Measurements from ENCODE around the gene PCDHGC3. TPM values are rescaled to one million over a fixed set of nuclear protein-coding genes. Genes with fewer than 3 reads are reported as not detected.

PCDHGC3 gene
- total and polyA plus RNA-seq, 2 of the 4 experiments (the other 2 are of a cell fraction): 21.1 to 72.1 TPM

DNA sequence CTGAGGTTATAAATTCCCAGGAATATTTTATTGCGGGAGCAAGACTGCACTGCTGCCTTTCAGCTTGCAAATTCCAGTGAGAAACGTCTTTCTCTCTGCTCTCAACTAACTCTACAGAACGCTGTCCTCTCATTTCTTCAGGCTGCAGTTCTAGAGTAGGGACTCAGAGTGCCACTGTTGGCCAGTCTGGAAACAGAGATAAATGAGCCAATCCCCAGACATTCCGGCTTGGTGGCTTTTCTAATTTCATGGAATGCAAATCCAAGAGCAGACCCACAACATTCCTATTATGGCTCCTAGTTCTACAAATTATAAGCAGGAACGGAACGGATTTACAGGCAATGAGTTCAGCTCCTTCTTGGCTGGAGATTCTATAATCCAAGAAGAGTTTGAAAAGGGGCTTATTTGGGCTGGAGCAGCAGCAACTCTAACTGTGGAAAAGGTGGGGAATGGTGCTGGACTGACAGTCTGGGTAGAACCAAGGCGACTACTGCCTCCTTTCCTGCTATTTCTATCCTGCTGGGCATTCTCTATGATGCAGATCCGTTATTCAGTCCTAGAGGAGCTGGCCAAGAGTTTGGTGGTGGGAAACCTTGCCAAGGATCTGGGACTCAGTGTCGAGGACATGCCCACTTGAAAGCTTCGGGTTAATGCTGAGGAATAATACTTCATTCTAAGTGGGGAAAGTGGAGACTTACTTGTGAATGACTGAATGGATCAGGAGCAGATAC, 36.2 kb upstream of the PCDHGC3 start:
- ATAC-seq (ENCODE audit: low read depth) (no peak), DNase-seq (no peak)
- H3K4me1 ChIP-seq (ENCODE audit: control insufficient read depth, insufficient read depth, low read length): peaks cover 2% of the 10 kb centered on the region; the same call in 1 of the 2 replicates
- H3K27ac ChIP-seq (ENCODE audit: insufficient read depth, low read length): no peak overlapping the region
- TF ChIP-seq NFE2L2 (IDR thresholded peaks at IDR 0.05; ENCODE audit: low read depth, low read length) (no peak), RCOR1 (IDR thresholded peaks at IDR 0.05; ENCODE audit: insufficient replicate concordance, low read length) (no peak), MXI1 (IDR thresholded peaks at IDR 0.05; ENCODE audit: borderline replicate concordance, low read depth, low read length) (no peak), POLR2A (IDR thresholded peaks at IDR 0.05; ENCODE audit: low read depth, low read length) (no peak), RAD21 (IDR thresholded peaks at IDR 0.05; ENCODE audit: low read length) (no peak), RFX5 (IDR thresholded peaks at IDR 0.05; ENCODE audit: low read depth, low read length) (no peak), FOS (IDR thresholded peaks at IDR 0.05; ENCODE audit: low read depth, low read length) (no peak), BHLHE40 (IDR thresholded peaks at IDR 0.05; ENCODE audit: low read depth, low read length) (no peak)
- TF ChIP-seq, protein P1, sequence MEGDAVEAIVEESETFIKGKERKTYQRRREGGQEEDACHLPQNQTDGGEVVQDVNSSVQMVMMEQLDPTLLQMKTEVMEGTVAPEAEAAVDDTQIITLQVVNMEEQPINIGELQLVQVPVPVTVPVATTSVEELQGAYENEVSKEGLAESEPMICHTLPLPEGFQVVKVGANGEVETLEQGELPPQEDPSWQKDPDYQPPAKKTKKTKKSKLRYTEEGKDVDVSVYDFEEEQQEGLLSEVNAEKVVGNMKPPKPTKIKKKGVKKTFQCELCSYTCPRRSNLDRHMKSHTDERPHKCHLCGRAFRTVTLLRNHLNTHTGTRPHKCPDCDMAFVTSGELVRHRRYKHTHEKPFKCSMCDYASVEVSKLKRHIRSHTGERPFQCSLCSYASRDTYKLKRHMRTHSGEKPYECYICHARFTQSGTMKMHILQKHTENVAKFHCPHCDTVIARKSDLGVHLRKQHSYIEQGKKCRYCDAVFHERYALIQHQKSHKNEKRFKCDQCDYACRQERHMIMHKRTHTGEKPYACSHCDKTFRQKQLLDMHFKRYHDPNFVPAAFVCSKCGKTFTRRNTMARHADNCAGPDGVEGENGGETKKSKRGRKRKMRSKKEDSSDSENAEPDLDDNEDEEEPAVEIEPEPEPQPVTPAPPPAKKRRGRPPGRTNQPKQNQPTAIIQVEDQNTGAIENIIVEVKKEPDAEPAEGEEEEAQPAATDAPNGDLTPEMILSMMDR (conservative IDR thresholded peaks at IDR 0.05; ENCODE audit: low read depth, low read length): no peak
- TF ChIP-seq, protein P2, sequence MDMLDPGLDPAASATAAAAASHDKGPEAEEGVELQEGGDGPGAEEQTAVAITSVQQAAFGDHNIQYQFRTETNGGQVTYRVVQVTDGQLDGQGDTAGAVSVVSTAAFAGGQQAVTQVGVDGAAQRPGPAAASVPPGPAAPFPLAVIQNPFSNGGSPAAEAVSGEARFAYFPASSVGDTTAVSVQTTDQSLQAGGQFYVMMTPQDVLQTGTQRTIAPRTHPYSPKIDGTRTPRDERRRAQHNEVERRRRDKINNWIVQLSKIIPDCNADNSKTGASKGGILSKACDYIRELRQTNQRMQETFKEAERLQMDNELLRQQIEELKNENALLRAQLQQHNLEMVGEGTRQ (IDR thresholded peaks at IDR 0.05; ENCODE audit: low read depth, low read length): no peak
- ChIA-PET POLR2A (ENCODE audit: unreplicated experiment) (no interaction called here), CTCF (interaction anchor here (0.6 kb wide), 2 partner anchors 72 to 118 kb away, joined by 3 to 5 read pairs; no protein-coding TSS in a partner anchor)
- H4K91ac ChIP-seq (ENCODE audit: insufficient read depth, low read depth, low read length): no peak overlapping the region
- in situ Hi-C loops (cut with MboI; ENCODE audit: low sequenced_read_pairs): no loop called here
- no peak overlapping the region for H2BK20ac ChIP-seq (ENCODE audit: low read depth, low read length)
- H3K79me1 ChIP-seq (ENCODE audit: low read depth in 1 of 2, low read length in 2 of 2): peaks cover 24 to 30% of the 10 kb centered on the region in 2 experiments
- H3K36me3 ChIP-seq (ENCODE audit: control insufficient read depth, insufficient read depth, low read length): peaks cover 11% of the 10 kb centered on the region
- WGBS, 2 experiments (ENCODE audit: extremely low coverage in 2 of 2, insufficient read length in 1 of 2): 76% methylated on average over 3 of the region's 10 CpGs; no CpG with 5 or more reads in 1 of the 2 experiments
- H2AFZ ChIP-seq (replicated peaks; ENCODE audit: low read length, poor library complexity): no peak overlapping the region
- dilution Hi-C loops (cut with HindIII; ENCODE audit: low sequenced_read_pairs, unreplicated experiment): no loop called here
- H3K27me3 ChIP-seq (ENCODE audit: control insufficient read depth, insufficient read depth, low read length): no peaks in the 10 kb centered on the region
- no peak overlapping the region for H2BK5ac ChIP-seq (ENCODE audit: low read depth, low read length, poor library complexity, severe bottlenecking)
- H2AK5ac ChIP-seq (ENCODE audit: low read depth, low read length): no peak overlapping the region
- intact Hi-C loops (cut with micrococcal nuclease): no loop called here
- H4K8ac ChIP-seq (ENCODE audit: low read depth in 2 of 2, low read length in 2 of 2): no peak overlapping the region
- H3K9ac ChIP-seq (ENCODE audit: low read depth, low read length): no peak overlapping the region
- peaks cover 10% of the 10 kb centered on the region; the same call in 1 of the 2 replicates for H3K9me3 ChIP-seq (ENCODE audit: control insufficient read depth, insufficient read depth, low read length)
- no peak overlapping the region for H2BK15ac ChIP-seq (ENCODE audit: low read depth, low read length)
- H4K20me1 ChIP-seq (ENCODE audit: insufficient read depth, low read length): no peaks in the 10 kb centered on the region
- H3K56ac ChIP-seq (ENCODE audit: extremely low read depth, insufficient read depth, low read length): no peak overlapping the region
- no peak overlapping the region for H3K18ac ChIP-seq (ENCODE audit: low read depth, low read length)
- H3K14ac ChIP-seq (replicated peaks; ENCODE audit: low read depth, low read length): no peak overlapping the region
- no peak overlapping the region for H2BK120ac ChIP-seq (ENCODE audit: low read depth, low read length)
- no peak overlapping the region for H3K4me2 ChIP-seq (ENCODE audit: low read depth, low read length)
- H3K4me3 ChIP-seq (ENCODE audit: insufficient read depth, low read depth, low read length): no peak overlapping the region
- no peak overlapping the region for H3K4ac ChIP-seq (ENCODE audit: low read depth, low read length)
- H4K5ac ChIP-seq (ENCODE audit: low read depth, low read length): no peak overlapping the region
- no peak overlapping the region for H2AK9ac ChIP-seq (replicated peaks; ENCODE audit: low read depth, low read length, poor library complexity)
- BruUV-seq (replicated peaks): no TSS peak
- H3K9me1 ChIP-seq (ENCODE audit: insufficient read depth, low read length): no peaks in the 10 kb centered on the region
- no peak overlapping the region for H3K23ac ChIP-seq (ENCODE audit: low read depth, low read length)

Measured in IMR-90 (cell line).